Hematopoietic multipotent progenitor cell treated with erythropoietin and hydrocortisone succinate and interleukin-3 and kit ligand, for 8 days (in vitro differentiated cells): Measurements from ENCODE around the gene FNDC3B.

Experiments
- DNase-seq: peaks from one replicate; pipeline ENCODE4 v3.0.0-alpha.2; 2015

Gene FNDC3B

DNA sequence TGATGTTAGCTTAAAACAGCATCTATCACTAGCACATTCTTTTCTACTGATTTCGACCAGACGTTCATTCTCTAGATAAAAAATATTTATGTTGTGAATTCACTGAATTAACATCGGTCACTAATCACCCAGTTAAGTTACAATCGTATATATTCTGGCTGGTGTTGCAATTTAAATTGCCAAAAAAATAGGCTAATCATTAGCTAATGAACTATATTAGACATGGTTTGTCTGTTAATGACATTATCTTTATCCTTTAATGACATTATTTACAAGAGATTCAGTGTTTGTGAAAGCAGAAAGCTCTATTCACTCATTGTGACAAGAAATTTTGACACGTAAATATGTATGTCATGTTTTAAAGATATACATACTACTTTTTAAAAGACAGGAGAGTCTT lies 402.2 kb downstream of the FNDC3B start:
- DNase-seq, result no peak

DNA sequence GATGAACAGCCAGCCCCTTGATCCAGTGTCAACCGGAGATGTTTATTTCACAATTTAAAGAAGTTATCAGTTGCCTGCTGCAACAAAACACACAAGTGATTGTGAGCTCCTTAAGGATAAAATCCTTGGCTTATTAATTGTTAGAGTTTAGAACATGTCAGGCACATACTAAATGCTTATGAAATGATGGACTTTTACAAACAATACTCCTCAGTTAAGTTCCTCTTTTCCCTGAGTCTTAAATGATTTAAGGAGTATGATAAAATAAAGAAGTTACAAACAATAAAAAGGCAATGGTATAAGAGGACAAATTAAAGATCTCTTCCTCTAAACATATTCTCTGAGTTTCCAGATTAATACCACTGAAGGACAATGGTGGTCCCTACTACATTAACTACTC lies 403.2 kb downstream of the FNDC3B start:
- DNase-seq, result no peak

GRCh38 chr3:172444821-172445220 lies 405.4 kb downstream of the FNDC3B start:
- DNase-seq, result no peak

DNA sequence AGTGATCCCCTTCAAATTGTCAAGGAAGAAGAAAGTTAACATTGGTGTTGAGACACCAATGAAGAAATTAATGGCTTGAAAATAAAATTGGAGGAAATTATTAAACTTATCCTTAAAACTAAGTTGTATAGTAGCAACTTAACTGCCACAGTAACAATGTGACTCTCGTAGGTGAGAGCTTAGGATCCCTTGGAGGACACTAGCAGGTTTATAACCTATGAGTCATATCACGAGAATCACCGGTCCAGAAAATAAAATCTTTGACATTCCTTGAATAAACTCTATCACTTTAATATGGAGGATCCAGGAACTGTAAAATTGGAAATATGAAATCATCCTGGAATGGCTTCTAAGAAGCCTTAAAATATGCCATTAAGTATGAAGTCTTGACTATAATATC lies 406.8 kb downstream of the FNDC3B start:
- no peak for DNase-seq

DNA sequence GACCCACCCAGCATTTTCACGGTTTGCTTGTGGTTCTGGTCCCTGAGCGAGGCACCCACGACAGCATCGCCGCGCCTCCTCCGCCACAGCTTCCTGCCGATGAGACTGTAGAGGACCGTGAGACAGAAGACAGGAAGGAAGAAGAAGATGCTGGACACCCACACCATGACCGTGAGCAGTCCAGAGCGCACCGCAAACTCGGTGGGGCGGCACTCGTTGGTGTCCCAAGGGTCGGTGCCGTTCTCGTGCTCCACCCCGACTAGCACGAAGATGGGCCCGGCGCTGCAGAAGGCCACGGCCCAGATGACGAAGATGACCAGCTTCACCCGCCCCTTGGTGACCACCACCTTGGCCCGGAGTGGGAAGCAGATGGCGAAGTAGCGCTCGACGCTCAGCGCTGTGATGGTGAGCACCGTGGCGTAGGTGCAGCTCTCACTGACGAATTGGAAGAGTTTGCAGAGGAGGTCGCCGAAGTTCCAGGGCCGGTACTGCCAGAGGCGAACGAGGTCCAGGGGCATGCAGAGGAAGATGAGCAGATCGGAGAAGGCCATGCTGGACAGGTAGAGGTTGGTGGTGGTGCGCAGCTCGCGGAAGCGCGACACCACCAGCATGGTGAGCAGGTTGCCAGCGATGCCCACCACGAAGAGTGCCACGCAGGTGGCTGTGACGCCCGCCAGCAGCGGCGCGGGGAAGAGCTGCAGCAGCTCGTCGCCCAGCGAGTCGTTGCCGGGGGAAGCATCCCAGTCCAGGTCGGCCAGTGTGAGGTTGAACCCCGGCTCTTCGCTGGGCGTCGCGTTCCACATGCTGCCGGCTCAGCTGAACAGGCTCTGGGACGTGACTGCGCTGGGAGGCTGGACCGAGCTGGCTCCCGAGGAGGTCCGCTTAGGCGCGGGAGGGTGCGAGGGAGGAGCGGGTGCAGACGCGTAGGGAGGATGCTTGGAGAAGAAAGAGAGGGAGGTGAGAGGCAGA lies 408.5 kb downstream of the FNDC3B start, which contains the start of gene GHSR:
TSS of gene GHSR (minus strand) at position 846 of the 969 bp plus-strand sequence. CDS start at position 803, 43 bp downstream.
- DNase-seq, result no peak

- no peak for DNase-seq
Observed at GRCh38 chr3:172448661-172449465, 409.5 kb downstream of the FNDC3B start.

- DNase-seq, result peak; percentile 21
Observed at GRCh38 chr3:172449466-172450149, 410.2 kb downstream of the FNDC3B start.
